GM13976 (cell line): Measurements from ENCODE around the gene TOMM34.

Experiments used
- DNase-seq: peaks from one replicate; pipeline ENCODE4 v3.0.0; 2012; ENCODE audit warnings: low spot score
- CTCF ChIP-seq: IDR thresholded peaks from 2 replicates; pipeline ENCODE4 v1.5.1; 2012; ENCODE audit warnings: borderline replicate concordance, mild to moderate bottlenecking; ENCODE audit not compliant: insufficient read depth; ENCODE audit errors: extremely low read depth, missing control alignments, control extremely low read depth
- in situ Hi-C: fragments of 300-500 bp; cut with MboI; formaldehyde crosslinking; loops from one replicate; pipeline ENCODE4 v1.12.0; 2022; ENCODE audit warnings: low sequenced_read_pairs, mixed read lengths, inconsistent platforms; ENCODE audit not compliant: unreplicated experiment

Gene TOMM34

DNA sequence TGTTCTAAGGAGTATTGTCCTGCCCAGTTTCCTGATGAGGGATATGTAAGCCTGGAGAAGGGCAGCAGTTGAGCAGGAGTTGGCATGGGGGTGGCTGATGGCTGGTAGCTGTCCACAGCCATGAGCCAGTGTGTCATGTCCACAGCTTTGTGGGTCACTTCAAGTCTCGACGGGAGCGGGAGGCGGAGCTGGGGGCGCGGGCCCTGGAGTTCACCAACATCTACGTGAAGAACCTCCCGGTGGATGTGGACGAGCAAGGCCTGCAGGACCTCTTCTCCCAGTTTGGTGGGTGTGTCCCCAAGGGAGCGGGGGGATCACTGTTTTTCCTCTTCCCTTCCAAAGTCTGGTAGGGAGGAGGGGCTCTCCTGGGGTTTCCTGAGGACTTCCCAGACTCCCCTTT is 41.4 kb downstream of the TOMM34 start:
- in situ Hi-C loops = no loop called here
- DNase-seq = no peak
- no peak for TF ChIP-seq CTCF

- TF ChIP-seq CTCF = no peak
- in situ Hi-C loops = no loop called here
- no peak for DNase-seq
These were observed 41.9 kb downstream of the TOMM34 start for GRCh38 chr20:44918342-44918741.

DNA sequence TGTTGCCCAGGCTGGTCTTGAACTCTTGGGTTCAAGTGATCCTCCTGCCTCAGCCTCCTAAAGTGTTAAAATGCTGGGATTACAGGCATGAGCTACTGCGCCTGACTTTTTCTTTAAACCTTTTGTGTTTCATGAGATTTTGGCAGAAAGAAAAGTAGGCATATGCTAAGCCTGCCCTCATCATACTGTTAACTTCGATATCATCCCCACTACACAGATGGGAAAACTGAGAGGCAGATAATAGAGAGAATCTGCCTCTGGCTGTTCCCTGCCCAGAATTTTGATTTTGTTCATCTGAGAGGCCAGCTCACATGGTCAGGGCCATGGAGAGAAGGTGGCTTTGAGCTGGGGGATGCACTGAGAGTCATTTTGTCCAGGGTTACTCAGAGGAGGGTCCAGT is 42.8 kb downstream of the TOMM34 start:
- DNase-seq = no peak
- TF ChIP-seq CTCF = no peak
- in situ Hi-C loops = no loop called here

DNA sequence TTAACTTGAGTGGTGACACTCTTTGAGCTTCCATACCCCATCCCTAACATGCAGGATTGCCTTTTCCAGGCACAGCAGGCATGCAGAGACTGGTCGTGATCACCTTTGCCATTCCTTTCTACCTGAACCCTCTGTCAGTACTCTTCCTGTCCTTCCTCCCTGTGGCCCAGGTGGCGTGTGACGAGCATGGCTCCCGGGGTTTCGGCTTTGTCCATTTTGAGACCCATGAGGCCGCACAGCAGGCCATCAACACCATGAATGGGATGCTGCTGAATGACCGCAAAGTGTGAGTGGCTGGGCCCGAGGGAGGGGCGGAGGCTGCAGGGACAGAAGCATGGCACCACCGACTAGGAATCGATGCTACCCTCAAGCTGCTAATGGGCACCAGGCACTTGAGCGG is 43.6 kb downstream of the TOMM34 start:
- in situ Hi-C loops = no loop called here
- no peak for DNase-seq
- TF ChIP-seq CTCF = no peak

GRCh38 chr20:44914924-44915323 is 45.3 kb downstream of the TOMM34 start:
- TF ChIP-seq CTCF = no peak
- in situ Hi-C loops = no loop called here
- DNase-seq = no peak

DNA sequence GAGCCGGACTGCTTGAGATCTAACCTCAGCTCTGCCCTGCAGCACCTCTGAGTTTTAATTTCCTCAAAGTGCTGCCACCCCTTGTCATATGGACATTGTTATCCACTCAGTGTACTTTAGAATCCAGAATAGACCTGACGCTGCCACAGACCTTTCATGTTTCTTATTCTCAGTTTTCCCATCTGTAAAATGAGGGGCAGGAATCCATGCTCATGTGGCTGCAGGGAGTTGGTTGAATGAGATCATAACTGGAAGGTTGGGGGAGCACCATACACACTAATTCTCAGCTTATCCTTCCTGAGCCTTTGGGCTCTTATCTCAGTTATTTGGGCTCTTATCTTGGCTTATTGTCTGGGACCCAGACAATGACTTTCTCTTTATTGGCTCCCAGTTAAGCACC is 48.0 kb downstream of the TOMM34 start:
- in situ Hi-C loops = no loop called here
- TF ChIP-seq CTCF = no peak
- no peak for DNase-seq
